Body of pancreas (tissue), 4 donors: ENCODE data around the gene ZNF226.

ENCODE experiments used
- CTCF ChIP-seq, 7 experiments: fragments of 450-650 bp in 4 of 7; fragments of 200-600 bp in 3 of 7; sonication (generic) in 3 of 7; IDR thresholded peaks; one replicate each; pipeline ENCODE4 v1.5.1; 2016 to 2019; ENCODE audit warnings: antibody characterized with exemption in 7 of 7
- POLR2A ChIP-seq, 3 donors: fragments of 450-650 bp; IDR thresholded peaks; one replicate each; pipeline ENCODE4 v1.6.1; 2016; ENCODE audit warnings: antibody characterized with exemption in 3 of 3, mild to moderate bottlenecking in 2 of 3

GRCh38 chr19:44190020-44190419, 25.1 kb downstream of the ZNF226 start:
- TF ChIP-seq CTCF (IDR thresholded peaks at IDR 0.05) (no peak), POLR2A (IDR thresholded peaks at IDR 0.05) (no peak)
